Measurements from ENCODE around the gene MTA2. TPM values are rescaled to one million over a fixed set of nuclear protein-coding genes. Genes with fewer than 3 reads are reported as not detected.

The MTA2 gene
- total and polyA plus RNA-seq, 12 donors = 63.9 to 97.3 (median 73.5) TPM

- peak in 4 of 7 donors; percentile 38 to 59 (median 55) for DNase-seq
- 0 to 1% (median 1%) methylated on average over 23 to 33 of the region's 33 CpGs for WGBS, 4 donors
- Histone ChIP-seq H3K36me3 (replicated peaks in 1 of 2) (peaks cover 0 to 58% of the 10 kb centered on the region in 2 donors), H3K27ac (peak overlapping the region; percentile 43 to 98 (median 85)), H3K4me1 (replicated peaks in 1 of 2) (peaks cover 13 to 45% of the 10 kb centered on the region in 2 donors), H3K27me3 (no peaks in the 10 kb centered on the region), H3K9me3 (replicated peaks in 1 of 3) (no peaks in the 10 kb centered on the region), H3K4me3 (peak overlapping the region in 3 of 4 donors; percentile 2 to 54 (median 41))
- intact Hi-C loops (cut with DNase I) = no loop called here
- no peak for TF ChIP-seq CTCF (IDR thresholded peaks at IDR 0.05)
- no peak for TF ChIP-seq POLR2A (IDR thresholded peaks at IDR 0.05)
Measured at GRCh38 chr11:62574363-62575071, 27.1 kb downstream of the MTA2 start.

DNA sequence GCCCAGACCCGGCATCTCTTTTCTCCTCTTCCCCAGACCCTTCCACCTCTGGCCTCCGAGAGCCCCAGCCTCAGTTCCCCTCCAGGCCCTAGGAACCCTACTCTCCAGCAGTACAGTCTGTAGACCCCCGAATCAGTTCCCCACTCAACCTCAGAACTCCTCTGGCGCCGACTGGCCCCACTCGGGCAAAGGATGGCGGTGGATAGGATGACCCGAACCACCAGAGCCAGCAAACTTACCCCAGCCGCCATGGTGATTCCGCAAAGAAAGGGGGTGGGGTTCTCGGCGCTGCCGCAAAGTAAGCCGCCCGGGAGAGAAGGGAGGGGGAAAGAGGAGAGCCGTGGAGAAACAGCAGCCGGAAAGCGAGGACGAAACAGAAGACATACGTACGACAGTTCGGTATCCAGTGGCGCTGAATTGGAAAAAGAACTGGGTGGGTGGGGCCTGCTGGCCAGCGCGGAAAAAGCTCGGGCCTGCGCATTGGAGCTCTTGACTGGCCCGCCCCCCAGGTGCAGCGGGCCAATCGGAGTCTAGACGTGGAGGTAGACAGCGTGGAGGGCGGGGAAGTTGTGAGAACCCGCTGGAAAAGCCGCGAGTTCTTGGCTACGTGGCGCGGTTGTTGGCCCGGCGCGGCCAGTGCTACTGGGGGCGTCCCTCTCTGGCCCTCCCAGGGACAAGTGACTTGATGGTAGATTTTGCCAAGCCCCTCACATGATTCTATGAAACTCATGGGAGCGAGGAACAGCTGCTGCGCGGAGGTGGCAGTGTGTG is 27.9 kb downstream of the MTA2 start, which contains the start of gene EEF1G:
Gene EEF1G (minus strand): TSS at position 300 of the 771 bp plus-strand sequence. CDS start 49 bp downstream, at position 251.
- peak; percentile 98 to 100 (median 99) for DNase-seq
- H3K36me3 ChIP-seq (replicated peaks in 1 of 2) = peaks cover 0 to 58% of the 10 kb centered on the region in 2 donors
- no peaks in the 10 kb centered on the region for H3K27me3 ChIP-seq
- 0% methylated on average over 31 to 46 of the region's 46 CpGs for WGBS, 4 donors
- H3K9me3 ChIP-seq (replicated peaks in 1 of 3) = no peaks in the 10 kb centered on the region
- peak within 1 kb of the TSS; percentile 43 to 98 (median 85) for H3K27ac ChIP-seq
- peaks cover 13 to 45% of the 10 kb centered on the region in 2 donors for H3K4me1 ChIP-seq (replicated peaks in 1 of 2)
- intact Hi-C loops (cut with DNase I) = no loop called here
- peak in 1 of 6 experiments; percentile 9 for TF ChIP-seq CTCF (IDR thresholded peaks at IDR 0.05)
- TF ChIP-seq POLR2A (IDR thresholded peaks at IDR 0.05) = peak; percentile 63 to 81
- peak within 1 kb of the TSS; percentile 64 to 92 (median 83) for H3K4me3 ChIP-seq

DNA sequence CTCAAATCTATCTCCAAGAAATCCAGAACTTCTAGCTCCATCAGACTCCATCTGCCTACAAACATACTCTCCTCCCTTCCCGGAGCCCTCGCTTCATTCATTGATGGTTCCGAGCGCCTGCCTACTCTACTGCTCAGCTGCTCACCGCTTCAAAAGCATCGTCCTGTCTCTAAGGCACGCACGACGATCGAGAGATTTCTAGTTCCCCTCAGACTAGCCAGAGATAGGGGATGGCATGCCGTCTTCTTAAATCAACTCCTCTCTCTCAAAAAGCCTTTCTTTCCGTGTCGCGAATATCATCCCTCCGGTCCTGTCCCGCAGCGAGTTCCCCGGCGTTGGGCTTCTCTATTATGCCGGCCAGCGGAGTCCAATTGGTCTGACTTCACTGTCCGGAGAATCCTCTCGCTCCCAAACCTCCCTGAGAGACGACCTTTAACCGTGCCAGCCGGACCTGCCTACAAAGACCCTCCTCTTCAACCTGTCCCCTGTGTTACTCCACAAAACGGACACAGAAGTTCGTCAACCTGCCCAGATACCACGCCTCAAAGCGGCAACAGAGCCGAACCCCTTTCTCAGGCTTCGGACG is 28.6 kb downstream of the MTA2 start:
- WGBS, 4 donors = 1% methylated on average over 31 to 33 of the region's 33 CpGs

More for the DNA sequence above, 28.6 kb downstream of the MTA2 start:
- intact Hi-C loops (cut with DNase I) = no loop called here
- no peaks in the 10 kb centered on the region for H3K27me3 ChIP-seq
- H3K4me3 ChIP-seq = peak overlapping the region; percentile 64 to 92 (median 83)
- H3K36me3 ChIP-seq (replicated peaks in 1 of 2) = peaks cover 0 to 58% of the 10 kb centered on the region in 2 donors
- peak in 4 of 7 donors; percentile 44 to 57 (median 49) for DNase-seq
- peaks cover 13 to 45% of the 10 kb centered on the region in 2 donors for H3K4me1 ChIP-seq (replicated peaks in 1 of 2)
- no peaks in the 10 kb centered on the region for H3K9me3 ChIP-seq (replicated peaks in 1 of 3)
- peak overlapping the region in 4 of 5 donors; percentile 67 to 86 (median 70) for H3K27ac ChIP-seq
- TF ChIP-seq POLR2A (IDR thresholded peaks at IDR 0.05) = no peak
- no peak for TF ChIP-seq CTCF (IDR thresholded peaks at IDR 0.05)
